ENCODE measurements around the gene DTHD1.

DTHD1 gene

GRCh38 chr4:36351082-36351666 is 69.8 kb downstream of the DTHD1 start:
- peak; percentile 52 for DNase-seq

GRCh38 chr4:36353998-36354397 is 72.6 kb downstream of the DTHD1 start:
- DNase-seq: no peak

- DNase-seq: no peak
Measured at GRCh38 chr4:36358173-36358572, 76.8 kb downstream of the DTHD1 start.

- no peak for DNase-seq
Measured at GRCh38 chr4:36360755-36361154, 79.3 kb downstream of the DTHD1 start.

GRCh38 chr4:36363024-36363423 is 81.6 kb downstream of the DTHD1 start:
- DNase-seq: no peak

DNA sequence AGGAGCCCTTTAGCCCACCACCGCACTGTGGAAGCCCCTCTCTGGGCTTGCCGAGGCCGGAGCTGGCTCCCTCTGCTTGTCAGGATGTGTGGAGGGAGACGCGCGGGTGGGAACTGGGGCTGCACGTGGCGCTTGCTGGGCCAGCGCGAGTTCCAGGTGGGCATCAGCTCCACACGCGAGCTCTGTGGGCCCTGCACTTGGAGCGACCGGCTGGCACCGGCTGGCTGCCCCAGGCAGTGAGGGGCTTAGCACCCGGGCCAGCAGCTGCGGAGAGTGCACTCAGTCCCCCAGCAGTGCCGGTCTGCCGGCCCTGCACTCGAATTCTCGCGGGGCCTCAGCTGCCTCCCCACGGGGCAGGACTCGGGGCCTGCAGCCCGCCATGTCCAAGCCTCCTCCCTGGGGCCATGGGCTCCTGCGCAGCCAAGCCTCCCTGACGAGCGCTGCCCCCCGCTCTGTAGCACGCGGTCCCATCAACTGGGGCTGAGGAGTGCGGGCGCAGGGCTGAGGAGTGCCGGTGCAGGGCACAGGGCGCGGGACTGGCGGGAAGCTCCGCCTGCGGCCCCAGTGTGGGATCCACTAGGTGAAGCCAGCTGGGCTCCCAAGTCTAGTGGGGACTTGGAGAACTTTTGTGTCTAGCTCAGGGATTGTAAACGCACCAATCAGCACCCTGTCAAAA is 93.6 kb downstream of the DTHD1 start:
- DNase-seq: no peak

- no peak for DNase-seq
Measured at GRCh38 chr4:36385951-36386571, 104.6 kb downstream of the DTHD1 start.

GRCh38 chr4:36386691-36387090 is 105.3 kb downstream of the DTHD1 start:
- DNase-seq: no peak

DNA sequence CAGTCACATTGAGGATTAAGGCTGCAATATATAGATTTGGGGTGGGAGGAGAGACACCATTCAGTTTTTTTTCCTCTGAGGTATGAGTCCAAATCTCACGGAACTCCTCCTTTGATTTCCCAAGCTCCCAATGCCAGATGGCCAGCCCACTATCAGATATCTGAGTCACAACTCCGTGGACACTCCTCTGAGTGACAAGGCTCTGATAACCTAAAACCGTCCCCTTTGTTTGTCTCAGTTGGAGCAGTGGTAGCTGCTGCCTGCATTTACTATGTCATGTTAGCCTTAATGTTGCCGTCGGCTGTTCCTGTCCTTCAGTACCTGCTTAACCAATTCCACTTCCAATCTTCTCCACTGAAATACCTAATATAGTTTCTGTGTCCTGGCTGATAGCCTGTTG is 107.3 kb downstream of the DTHD1 start:
- DNase-seq: no peak

DNA sequence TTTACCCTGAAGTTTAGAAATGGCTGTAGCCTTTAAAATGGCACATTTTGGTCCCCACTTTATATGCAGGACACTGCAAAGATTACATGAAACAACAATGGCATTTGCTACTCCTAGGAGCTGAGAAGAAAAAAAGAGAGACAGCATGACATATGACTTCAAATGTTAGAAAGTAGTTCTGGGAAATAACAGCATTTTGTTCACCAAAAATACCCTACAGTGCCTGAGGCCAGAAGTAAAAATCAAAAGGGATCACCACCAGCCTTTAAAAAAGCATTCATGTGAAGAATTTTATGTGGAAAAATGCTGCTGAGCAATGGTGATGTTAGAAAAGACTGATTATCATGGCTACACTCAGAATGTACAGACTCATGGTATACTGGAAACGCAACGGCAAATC is 110.0 kb downstream of the DTHD1 start:
- no peak for DNase-seq

- no peak for DNase-seq
Measured at GRCh38 chr4:36392024-36392423, 110.6 kb downstream of the DTHD1 start.

GRCh38 chr4:36392916-36393315 is 111.5 kb downstream of the DTHD1 start:
- no peak for DNase-seq
